ENCODE measurements around the gene EPB41L3.

Gene EPB41L3

DNA sequence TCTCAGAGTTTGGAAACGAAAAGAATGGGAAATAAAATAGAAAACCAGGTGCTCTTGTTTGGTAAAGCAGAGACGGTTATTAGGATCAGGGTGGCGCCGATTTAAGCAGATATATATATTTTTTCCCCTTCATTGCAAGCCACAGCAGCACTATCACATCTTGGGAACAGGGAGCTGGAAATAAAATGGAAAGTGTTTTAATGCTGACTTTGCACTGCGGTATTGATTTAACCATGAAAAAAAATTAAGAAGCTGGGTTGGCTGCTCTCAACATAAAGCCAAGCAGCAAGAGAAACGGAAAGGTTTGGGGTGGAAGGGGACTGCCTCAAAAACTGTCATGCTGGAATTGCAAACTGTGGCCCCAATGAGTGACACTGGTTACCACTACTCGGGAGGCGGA is 145.5 kb downstream of the EPB41L3 start:
- DNase-seq, result no peak

- no peak for DNase-seq
Observed at GRCh38 chr18:5397102-5397501, 146.7 kb downstream of the EPB41L3 start.

DNA sequence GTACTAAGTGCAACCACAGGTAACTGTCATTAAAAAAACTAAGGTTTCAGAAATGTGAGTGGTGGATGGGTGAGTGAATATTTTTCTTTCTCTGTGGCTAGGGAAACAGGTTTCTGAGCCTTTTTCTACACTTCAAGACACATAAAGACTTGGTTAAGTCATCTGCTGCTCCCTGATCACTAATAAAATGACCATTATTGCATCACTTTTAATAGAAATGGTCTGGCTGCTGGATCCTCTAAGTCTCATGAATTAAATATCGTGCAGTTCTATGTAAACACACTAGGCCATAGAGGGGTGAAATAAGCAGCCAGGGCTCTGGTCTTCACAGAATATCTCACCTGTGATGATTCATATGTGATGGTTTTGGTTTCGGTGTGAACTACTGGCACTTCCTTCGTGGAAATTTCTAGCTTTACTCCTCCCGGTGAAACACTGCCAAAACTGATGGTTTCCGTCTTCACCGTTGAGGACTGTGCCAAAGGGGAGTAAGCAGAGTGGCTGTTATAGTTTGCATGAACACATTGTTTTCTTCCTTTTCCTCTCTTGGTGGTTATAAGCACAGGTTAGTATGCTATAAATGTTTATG is 147.8 kb downstream of the EPB41L3 start:
- no peak for DNase-seq

DNA sequence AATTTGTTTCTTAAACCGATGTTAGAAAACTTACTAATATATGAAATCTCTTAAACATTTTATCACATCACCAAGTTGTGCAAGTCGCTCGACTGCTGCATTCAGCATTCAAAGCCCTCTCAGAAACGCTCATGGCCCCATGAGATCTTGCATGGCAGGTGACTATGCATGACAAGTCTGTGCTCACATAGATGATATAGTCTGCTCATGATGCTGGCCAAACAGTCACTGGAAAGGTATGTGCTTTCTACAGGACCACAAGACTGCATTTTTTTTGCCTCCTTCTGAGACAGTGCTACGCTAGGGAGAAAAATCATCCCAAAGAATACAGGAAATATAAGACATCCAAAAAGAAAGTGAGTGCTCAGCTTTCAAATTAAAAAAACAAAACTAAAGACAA is 150.0 kb downstream of the EPB41L3 start:
- no peak for DNase-seq

DNA sequence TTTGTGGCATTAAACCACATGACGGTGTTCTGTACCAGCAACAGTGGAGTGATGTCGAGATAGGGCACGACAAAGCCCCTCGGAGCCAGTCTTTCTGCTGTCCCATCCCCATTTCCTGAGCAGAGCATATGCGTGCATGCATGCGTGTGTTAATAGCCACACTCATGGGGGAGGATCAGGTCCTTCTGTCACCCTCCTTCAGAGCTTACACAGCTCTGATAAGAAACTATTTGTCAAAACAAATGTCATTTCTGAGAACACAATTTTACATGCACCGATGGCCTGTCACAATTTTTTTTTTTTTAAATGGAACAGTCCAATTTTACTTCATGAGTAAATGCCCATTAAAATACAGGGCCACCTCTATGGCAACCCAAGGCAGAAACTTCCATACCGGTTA is 152.4 kb downstream of the EPB41L3 start:
- DNase-seq, result no peak

GRCh38 chr18:5389356-5389755 is 154.4 kb downstream of the EPB41L3 start:
- no peak for DNase-seq

DNA sequence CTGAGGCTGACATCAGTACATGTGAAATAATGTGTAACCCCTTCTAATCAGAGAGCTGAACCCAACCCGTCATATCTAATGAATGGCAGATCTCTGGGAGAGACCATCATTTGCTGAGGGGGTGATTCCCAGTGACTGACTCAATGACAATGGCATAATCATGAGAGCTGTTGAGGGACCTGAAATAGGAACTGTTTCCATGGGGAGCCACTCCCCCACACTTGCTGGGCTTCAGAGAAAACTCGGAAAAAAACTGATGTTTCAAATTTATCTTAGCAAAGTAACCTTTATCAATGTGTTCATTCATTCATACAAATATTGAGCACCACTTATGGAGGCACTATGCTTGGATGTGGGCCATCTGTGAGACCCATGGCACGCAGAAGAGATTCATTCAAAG is 154.9 kb downstream of the EPB41L3 start:
- no peak for DNase-seq

GRCh38 chr18:5380586-5380985 is 163.2 kb downstream of the EPB41L3 start:
- no peak for DNase-seq

DNA sequence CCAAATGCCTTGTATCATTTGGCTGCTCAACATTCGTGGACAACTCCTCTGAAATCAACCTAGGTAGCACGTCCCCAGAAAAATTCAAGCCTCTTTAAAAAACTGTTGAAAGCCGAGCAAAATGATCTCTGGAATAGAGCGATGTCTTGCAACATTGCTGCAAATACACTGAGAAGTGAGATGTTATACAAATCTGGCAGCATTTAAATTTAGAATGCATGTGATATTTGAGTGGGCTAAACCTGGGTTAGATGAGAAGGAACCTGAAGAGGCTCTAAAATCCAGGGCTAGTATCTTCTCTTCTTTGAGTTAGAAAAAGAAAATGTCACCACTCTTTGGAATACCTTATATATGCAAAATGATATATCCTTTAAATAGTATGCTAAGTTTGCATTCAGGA is 166.8 kb downstream of the EPB41L3 start:
- no peak for DNase-seq

- DNase-seq, result no peak
Observed at GRCh38 chr18:5370332-5370731, 173.5 kb downstream of the EPB41L3 start.

DNA sequence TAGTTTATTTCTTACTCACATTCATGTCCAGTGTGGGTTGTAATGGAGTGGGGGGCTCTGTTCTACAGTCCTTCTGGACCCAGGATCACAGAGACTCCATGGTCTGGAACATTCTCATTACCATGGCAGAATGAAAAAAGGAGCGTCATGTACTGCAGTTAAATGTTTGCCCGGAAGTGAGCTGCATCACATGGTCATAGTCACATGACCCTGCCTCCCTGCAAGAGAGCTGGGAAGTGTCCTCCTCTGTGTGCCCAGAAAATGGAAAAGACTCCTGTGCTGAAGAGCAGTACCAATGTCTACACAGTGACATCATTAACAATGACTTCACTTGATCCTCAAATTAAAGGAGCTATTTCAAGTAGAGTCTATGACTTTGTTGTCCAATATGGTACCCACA is 174.3 kb downstream of the EPB41L3 start:
- DNase-seq, result no peak

DNA sequence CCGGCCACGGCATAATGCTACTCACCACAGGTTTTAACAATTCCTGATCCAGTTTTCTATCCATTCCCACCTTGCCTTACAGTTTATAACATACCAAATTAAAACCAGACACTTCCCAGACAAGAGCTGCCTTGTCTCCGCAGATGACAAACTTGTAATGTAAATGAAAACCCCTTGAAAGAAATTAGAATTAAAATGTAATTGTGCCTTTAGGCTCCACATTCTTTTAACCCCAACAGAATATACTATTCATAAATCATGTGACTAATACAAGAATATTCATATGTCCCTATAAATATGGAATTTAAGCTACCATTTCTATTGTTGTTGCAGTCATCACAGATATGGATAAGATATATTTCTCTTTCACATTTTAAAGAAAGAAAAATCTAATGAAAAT is 178.4 kb downstream of the EPB41L3 start:
- DNase-seq, result no peak

- DNase-seq, result no peak
Observed at GRCh38 chr18:5350636-5351035, 193.2 kb downstream of the EPB41L3 start.

Measured in activated naive CD4-positive, alpha-beta T cell treated with anti-CD3 and anti-CD28 coated beads, Interleukin-2, amount 50 U/mL, for 16 hours (primary cell).